K562 (cell line): ENCODE results near the gene PHKG1. TPM values are rescaled to one million over a fixed set of nuclear protein-coding genes. Genes with fewer than 3 reads are reported as not detected.
"Not testable (repeated sequence)": the region's sequence is repeated elsewhere in the genome, so short reads cannot be mapped to it uniquely, and the experiment has no call there.

Experiments used
- ATAC-seq: fragments of 200-7000 bp; cut with Tn5 transposase; 3 replicates; pipeline ENCODE4 v1.9.1; 2020; ENCODE audit warnings: moderate library complexity
- BruUV-seq: library from RNA; stranded (reverse); fragments of 400-500 nt; replicated peaks from 2 replicates; lab custom pipeline; 2021; lab: Mats Ljungman, UMichigan
- CTCF ChIA-PET: fragments of 300-600 bp; formaldehyde crosslinking; extraction: SDS; loops from one replicate; lab custom pipeline; 2021; ENCODE audit warnings: low intra/inter-chr PET ratio; lab: Yijun Ruan, JAX
- POLR2A ChIA-PET: fragments of 300-600, 350-650 bp; sonication (Branson Sonifier 250); formaldehyde crosslinking; extraction: SDS; loops from one replicate; lab custom pipeline; 2021; ENCODE audit warnings: antibody characterized with exemption, inconsistent platforms; lab: Yijun Ruan, JAX
- DNase-seq, 4 experiments: peaks; one replicate each; pipeline versions ENCODE4 v3.0.0 to v3.0.0-alpha.2; 2011 to 2018; ENCODE audit warnings: low spot score in 3 of 4, mixed read lengths in 3 of 4; ENCODE audit errors: extremely low read depth in 1 of 4
- FAIRE-seq: peaks from 2 replicates; lab custom pipeline; 2011; peaks lifted over from hg19 to GRCh38; lab: Jason Lieb, UNC
- H2AFZ ChIP-seq: 2 replicates; pipeline ENCODE4 v1.6.0; 2011; ENCODE audit warnings: low read depth, low read length, control low read depth, inconsistent platforms
- H3K27ac ChIP-seq: fragments of 200-600 bp; 3 replicates; pipeline ENCODE4 v1.8.0; 2011; ENCODE audit warnings: low read depth, mild to moderate bottlenecking, control low read depth, inconsistent platforms, low read length, moderate library complexity, mixed read lengths; ENCODE audit errors: extremely low read depth
- H3K27me3 ChIP-seq, 2 experiments: fragments of 300-600 bp in 1 of 2; 2 replicates in 1 of 2; 3 replicates in 1 of 2; pipeline versions ENCODE4 v1.6.0 to v1.8.0; 2011; ENCODE audit warnings: inconsistent platforms in 2 of 2, low read length in 2 of 2, mild to moderate bottlenecking in 1 of 2, mixed read lengths in 1 of 2, moderate library complexity in 1 of 2; ENCODE audit not compliant: control insufficient read depth in 2 of 2, insufficient read depth in 2 of 2
- H3K36me3 ChIP-seq: fragments of 300-600 bp; 3 replicates; pipeline ENCODE4 v1.8.0; 2011; ENCODE audit warnings: mild to moderate bottlenecking, low read length, inconsistent platforms; ENCODE audit not compliant: control insufficient read depth, insufficient read depth
- H3K4me1 ChIP-seq, 2 experiments: fragments of 200-600 bp in 1 of 2; replicated peaks in 1 of 2; 2 replicates in 1 of 2; 3 replicates in 1 of 2; pipeline versions ENCODE4 v1.5.1 to v1.8.0; 2011; ENCODE audit warnings: inconsistent platforms in 2 of 2, low read length in 2 of 2, mild to moderate bottlenecking in 1 of 2, mixed read lengths in 1 of 2, moderate library complexity in 1 of 2; ENCODE audit not compliant: control insufficient read depth in 2 of 2, insufficient read depth in 2 of 2
- H3K4me2 ChIP-seq: 2 replicates; pipeline ENCODE4 v1.6.1; 2011; ENCODE audit warnings: low read length, control low read depth, inconsistent platforms, mixed read lengths; ENCODE audit not compliant: insufficient read depth
- H3K4me3 ChIP-seq: fragments of 200-600 bp; sonication (generic), shearing (Covaris generic); 2 replicates; pipeline ENCODE4 v1.5.1; 2016; ENCODE audit warnings: control low read depth, inconsistent platforms
- H3K79me2 ChIP-seq: fragments of 200-600 bp; 3 replicates; pipeline ENCODE4 v1.8.0; 2011; ENCODE audit warnings: low read length, inconsistent platforms; ENCODE audit not compliant: control insufficient read depth, insufficient read depth
- H3K9ac ChIP-seq, 2 experiments: 2 replicates each; pipeline versions ENCODE4 v1.6.0 to v1.6.1; 2011; ENCODE audit warnings: low read depth in 2 of 2, low read length in 2 of 2, control low read depth in 1 of 2, inconsistent platforms in 1 of 2, mild to moderate bottlenecking in 1 of 2, mixed read lengths in 1 of 2; ENCODE audit not compliant: insufficient read depth in 1 of 2
- H3K9me1 ChIP-seq: one replicate; pipeline ENCODE4 v1.6.0; 2011; ENCODE audit warnings: inconsistent platforms, mild to moderate bottlenecking, low read length, moderate library complexity; ENCODE audit not compliant: control insufficient read depth, insufficient read depth
- H3K9me3 ChIP-seq: replicated peaks from 2 replicates; pipeline ENCODE4 v1.5.1; 2011; ENCODE audit warnings: low read depth, low read length, inconsistent platforms; ENCODE audit not compliant: control insufficient read depth, insufficient read depth
- H4K20me1 ChIP-seq: replicated peaks from 2 replicates; pipeline ENCODE4 v1.6.1; 2011; ENCODE audit warnings: low read length, inconsistent platforms, mixed read lengths; ENCODE audit not compliant: control insufficient read depth, insufficient read depth
- CHCHD3 ChIP-seq: fragments of 250-450 bp; sonication (Bioruptor Pico); IDR thresholded peaks from 2 replicates; pipeline ENCODE4 v2.1.2; 2022; ENCODE audit warnings: mild to moderate bottlenecking
- HNRNPH1 ChIP-seq: fragments of 200-400 bp; formaldehyde crosslinking; optimal IDR thresholded peaks from 2 replicates; pipeline ENCODE3; 2017; ENCODE audit warnings: low read depth, mild to moderate bottlenecking, low read length, moderate library complexity
- POLR2G ChIP-seq: fragments of 200-400 bp; formaldehyde crosslinking; IDR thresholded peaks from 2 replicates; pipeline ENCODE4 v1.6.1; 2017; ENCODE audit warnings: low read depth, mild to moderate bottlenecking, antibody characterized with exemption, low read length, moderate library complexity
- RBFOX2 ChIP-seq: fragments of 200-400 bp; formaldehyde crosslinking; IDR thresholded peaks from 2 replicates; pipeline ENCODE4 v1.6.1; 2017; ENCODE audit warnings: low read depth, mild to moderate bottlenecking, low read length, moderate library complexity
- WGBS: fragments of 100-300 bp; shearing (Covaris generic); methylation state at CpG from one replicate; pipeline ENCODE4 v1.1.6; 2016; ENCODE audit warnings: low coverage, mixed read lengths; ENCODE audit not compliant: insufficient coverage; ENCODE audit errors: missing lambda C conversion rate; 5-methylcytosine and 5-hydroxymethylcytosine counted together
- in situ Hi-C: fragments of 300-500 bp; cut with MboI; formaldehyde crosslinking; loops from 4 replicates; pipeline ENCODE4 v1.15.0; 2018; ENCODE audit warnings: inconsistent platforms, mixed read lengths
- intact Hi-C: fragments of 100-400 bp; cut with micrococcal nuclease; formaldehyde crosslinking; loops from 2 replicates; pipeline ENCODE4 v1.14.2; 2022
- polyA plus RNA-seq, 8 experiments: library from polyadenylated mRNA; depleted of rRNA in 4 of 8; stranded (reverse) in 5 of 8; unstranded in 3 of 8; fragments of >200 nt; fragmentation: Nextera tagmentation in 2 of 8; fragmentation: Illumina TruSeq in 1 of 8; extraction: Ambion mirVana in 2 of 8; extraction: Trizol in 1 of 8; gene quantifications; 2 replicates each; pipeline versions ENCODE4 v1.2.1 to v1.2.3, GENCODE V29; 2011 to 2014; ENCODE audit warnings: inconsistent platforms in 1 of 8, missing spikeins in 1 of 8
- total RNA-seq, 7 experiments: library from RNA; depleted of rRNA in 6 of 7; stranded (reverse); fragments of >200 nt in 6 of 7; fragmentation: Illumina TruSeq in 2 of 7; extraction: Trizol in 2 of 7; gene quantifications; 2 replicates each; pipeline versions ENCODE4 v1.2.1 to v1.2.3, GENCODE V29; 2011 to 2021; ENCODE audit warnings: low replicate concordance in 1 of 7

The PHKG1 gene
- total and polyA plus RNA-seq, 9 of the 15 experiments (the other 6 are each of a cell fraction or from before 2014, with no cell fraction given), result 0.10 to 0.83 (median 0.46) TPM

GRCh38 chr7:56080726-56081435 lies 11.9 kb downstream of the PHKG1 start:
- H3K9ac ChIP-seq, H2AFZ ChIP-seq, CTCF ChIA-PET, ATAC-seq, H3K4me3 ChIP-seq, H3K9me3 ChIP-seq, H3K4me1 ChIP-seq, H4K20me1 ChIP-seq, DNase-seq, H3K9me1 ChIP-seq, H3K27me3 ChIP-seq, POLR2A ChIA-PET, in situ Hi-C loops, H3K27ac ChIP-seq, H3K79me2 ChIP-seq, intact Hi-C loops, H3K4me2 ChIP-seq, FAIRE-seq, BruUV-seq: not testable (repeated sequence)
- TF ChIP-seq POLR2G (peak; percentile 45), RBFOX2 (0 out of 2 replicates have a peak, but pooled peaks have one; percentile 11)
- 90% methylated on average over 27 of the region's 28 CpGs for WGBS
- H3K36me3 ChIP-seq, result peaks cover 34% of the 10 kb centered on the region; the same call in 1 of the 3 replicates

- Histone ChIP-seq H3K4me3 (no peak overlapping the region), H3K27me3 (no peaks in the 10 kb centered on the region), H2AFZ (no peak overlapping the region), H3K4me1 (peaks cover 0 to 9% of the 10 kb centered on the region in 2 experiments; a peak in 2 of 5 replicates), H3K27ac (no peak overlapping the region), H3K9me3 (no peaks in the 10 kb centered on the region), H3K9me1 (no peaks in the 10 kb centered on the region), H4K20me1 (no peaks in the 10 kb centered on the region)
- ChIA-PET CTCF (no interaction called here), POLR2A (interaction anchor here (1.1 kb wide), 2 partner anchors 15 to 18 kb away, joined by 5 to 7 read pairs; no protein-coding TSS in a partner anchor)
- DNase-seq (no peak), ATAC-seq (no peak)
- TF ChIP-seq HNRNPH1 (no peak), POLR2G (0 out of 2 replicates have a peak, but pooled peaks have one; percentile 25), CHCHD3 (CRISPR knock-in tag) (no peak)
- TF ChIP-seq, all 486 proteins: peak for 1
- H3K36me3 ChIP-seq, result peaks cover 38% of the 10 kb centered on the region; the same call in 1 of the 3 replicates
- no peak overlapping the region for H3K9ac ChIP-seq
- no peak for FAIRE-seq
- H3K4me2 ChIP-seq, result no peak overlapping the region
- intact Hi-C loops, result no loop called here
- 87% methylated on average over 11 of the region's 12 CpGs for WGBS
- TSS peak; percentile 64 for BruUV-seq
- in situ Hi-C loops, result no loop called here
- no peaks in the 10 kb centered on the region for H3K79me2 ChIP-seq
Measured at GRCh38 chr7:56079450-56080185, 13.1 kb downstream of the PHKG1 start.
